Left ventricle myocardium inferior (tissue), 1 donor: Measurements from ENCODE around the gene CEBPA. TPM values are rescaled to one million over a fixed set of nuclear protein-coding genes. Genes with fewer than 3 reads are reported as not detected.

Source experiments
- DNase-seq: peaks from one replicate; pipeline ENCODE4 v3.0.0-alpha.2; 2020
- H3K27ac ChIP-seq: fragments of 200-600 bp; replicated peaks from 2 replicates; pipeline ENCODE4 v1.8.0; 2021
- H3K27me3 ChIP-seq: fragments of 200-600 bp; 2 replicates; pipeline ENCODE4 v1.8.0; 2021; ENCODE audit warnings: low read depth
- H3K36me3 ChIP-seq: fragments of 200-600 bp; 2 replicates; pipeline ENCODE4 v1.8.0; 2021
- H3K4me1 ChIP-seq: fragments of 200-600 bp; 2 replicates; pipeline ENCODE4 v1.8.0; 2021
- H3K4me3 ChIP-seq: fragments of 200-600 bp; 2 replicates; pipeline ENCODE4 v1.8.0; 2021; ENCODE audit warnings: mild to moderate bottlenecking, moderate library complexity
- H3K9me3 ChIP-seq: fragments of 200-600 bp; replicated peaks from 2 replicates; pipeline ENCODE4 v1.8.0; 2021
- intact Hi-C: fragments of 100-400 bp; cut with micrococcal nuclease; formaldehyde crosslinking; loops from one replicate; pipeline ENCODE4 v1.11.0; 2022
- total RNA-seq: library from RNA; stranded (reverse); fragmentation: NEBNext Ultra II Directional; extraction: Animal tissue kit (Norgen Biotek cat#: 25700); gene quantifications from one replicate; pipeline ENCODE4 v1.2.1, GENCODE V29; 2021
- TF ChIP-seq, protein P1 (sequence below): fragments of 200-600 bp; IDR thresholded peaks from 2 replicates; pipeline ENCODE4 v1.8.0; 2021; ENCODE audit warnings: antibody characterized with exemption, mild to moderate bottlenecking, borderline replicate concordance
- donor health status: DM: no; HTN: yes; CAD: no; lungs with severe emphysema.

CEBPA gene
- total RNA-seq, 1 donor from 2014 or later, result 1.7 TPM

GRCh38 chr19:33269016-33269415, 33.3 kb downstream of the CEBPA start:
- TF ChIP-seq, protein P1, sequence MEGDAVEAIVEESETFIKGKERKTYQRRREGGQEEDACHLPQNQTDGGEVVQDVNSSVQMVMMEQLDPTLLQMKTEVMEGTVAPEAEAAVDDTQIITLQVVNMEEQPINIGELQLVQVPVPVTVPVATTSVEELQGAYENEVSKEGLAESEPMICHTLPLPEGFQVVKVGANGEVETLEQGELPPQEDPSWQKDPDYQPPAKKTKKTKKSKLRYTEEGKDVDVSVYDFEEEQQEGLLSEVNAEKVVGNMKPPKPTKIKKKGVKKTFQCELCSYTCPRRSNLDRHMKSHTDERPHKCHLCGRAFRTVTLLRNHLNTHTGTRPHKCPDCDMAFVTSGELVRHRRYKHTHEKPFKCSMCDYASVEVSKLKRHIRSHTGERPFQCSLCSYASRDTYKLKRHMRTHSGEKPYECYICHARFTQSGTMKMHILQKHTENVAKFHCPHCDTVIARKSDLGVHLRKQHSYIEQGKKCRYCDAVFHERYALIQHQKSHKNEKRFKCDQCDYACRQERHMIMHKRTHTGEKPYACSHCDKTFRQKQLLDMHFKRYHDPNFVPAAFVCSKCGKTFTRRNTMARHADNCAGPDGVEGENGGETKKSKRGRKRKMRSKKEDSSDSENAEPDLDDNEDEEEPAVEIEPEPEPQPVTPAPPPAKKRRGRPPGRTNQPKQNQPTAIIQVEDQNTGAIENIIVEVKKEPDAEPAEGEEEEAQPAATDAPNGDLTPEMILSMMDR, result no peak
- DNase-seq, result no peak
- no peak overlapping the region for H3K27ac ChIP-seq
- no peak overlapping the region for H3K4me3 ChIP-seq
- H3K9me3 ChIP-seq, result no peaks in the 10 kb centered on the region
- no peaks in the 10 kb centered on the region for H3K4me1 ChIP-seq
- H3K36me3 ChIP-seq, result no peaks in the 10 kb centered on the region
- intact Hi-C loops, result no loop called here
- H3K27me3 ChIP-seq, result peaks cover 57% of the 10 kb centered on the region

- Histone ChIP-seq H3K36me3 (no peaks in the 10 kb centered on the region), H3K4me1 (no peaks in the 10 kb centered on the region), H3K27ac (no peak overlapping the region), H3K27me3 (peaks cover 56% of the 10 kb centered on the region), H3K9me3 (no peaks in the 10 kb centered on the region), H3K4me3 (no peak overlapping the region)
- TF ChIP-seq, protein P1, result no peak
- intact Hi-C loops, result no loop called here
- DNase-seq, result no peak
These were observed 34.0 kb downstream of the CEBPA start for GRCh38 chr19:33268162-33268991.

GRCh38 chr19:33267706-33268105, 34.6 kb downstream of the CEBPA start:
- Histone ChIP-seq H3K27me3 (peaks cover 53% of the 10 kb centered on the region), H3K9me3 (no peaks in the 10 kb centered on the region), H3K27ac (no peak overlapping the region), H3K4me1 (no peaks in the 10 kb centered on the region), H3K4me3 (no peak overlapping the region), H3K36me3 (no peaks in the 10 kb centered on the region)
- no peak for DNase-seq
- intact Hi-C loops, result no loop called here
- TF ChIP-seq, protein P1, result no peak

- TF ChIP-seq, protein P1, result no peak
- Histone ChIP-seq H3K27ac (no peak overlapping the region), H3K4me1 (no peaks in the 10 kb centered on the region), H3K27me3 (peaks cover 53% of the 10 kb centered on the region), H3K36me3 (no peaks in the 10 kb centered on the region), H3K4me3 (no peak overlapping the region), H3K9me3 (no peaks in the 10 kb centered on the region)
- DNase-seq, result no peak
- intact Hi-C loops, result no loop called here
These were observed 35.3 kb downstream of the CEBPA start for GRCh38 chr19:33266974-33267484.

DNA sequence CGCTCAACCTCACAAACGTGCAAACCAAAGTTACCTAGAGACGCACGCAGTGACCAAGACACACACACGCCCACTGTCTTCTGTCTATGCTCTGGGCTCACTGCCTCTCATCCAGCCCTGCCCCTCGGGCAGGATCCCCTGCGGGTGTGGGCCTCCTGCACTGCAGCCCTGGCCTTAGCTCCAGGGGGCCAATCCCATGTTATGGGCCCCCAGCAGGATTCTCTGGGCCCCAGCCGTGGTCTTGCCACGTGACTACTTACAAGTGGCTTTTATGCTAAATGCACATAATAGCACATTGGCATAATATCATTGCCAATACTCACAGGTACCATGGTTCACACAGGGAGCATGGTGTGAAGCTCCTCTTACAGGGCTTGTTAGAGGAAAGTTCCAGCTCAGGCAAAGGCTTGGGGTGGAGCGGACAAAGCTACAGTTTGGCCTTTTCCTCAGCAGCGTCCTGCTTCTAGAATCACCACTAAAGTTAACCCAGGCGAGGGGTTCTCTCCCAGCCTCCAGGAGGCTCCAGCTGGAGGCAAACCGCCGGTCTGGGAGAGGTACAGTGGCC, 37.4 kb downstream of the CEBPA start:
- Histone ChIP-seq H3K27me3 (peaks cover 65% of the 10 kb centered on the region), H3K4me3 (no peak overlapping the region), H3K9me3 (no peaks in the 10 kb centered on the region), H3K4me1 (no peaks in the 10 kb centered on the region), H3K27ac (no peak overlapping the region), H3K36me3 (no peaks in the 10 kb centered on the region)
- TF ChIP-seq, protein P1, result no peak
- intact Hi-C loops, result no loop called here
- DNase-seq, result no peak
